DMS114 treated with DMSO at 0.1 percent for 48 hours (cell line): Measurements from ENCODE around the gene MRPL14.

Experiments
- DNase-seq: peaks from one replicate; lab custom pipeline; 2025; ENCODE audit not compliant: unreplicated experiment; lab: John Stamatoyannopoulos, UW

Gene MRPL14

GRCh38 chr6:44126320-44127149 is 717 bp downstream of the MRPL14 start:
- DNase-seq: no peak

- no peak for DNase-seq
Observed at GRCh38 chr6:44123544-44123943, 3.7 kb downstream of the MRPL14 start.

GRCh38 chr6:44122801-44123200 is 4.5 kb downstream of the MRPL14 start:
- DNase-seq: no peak

DNA sequence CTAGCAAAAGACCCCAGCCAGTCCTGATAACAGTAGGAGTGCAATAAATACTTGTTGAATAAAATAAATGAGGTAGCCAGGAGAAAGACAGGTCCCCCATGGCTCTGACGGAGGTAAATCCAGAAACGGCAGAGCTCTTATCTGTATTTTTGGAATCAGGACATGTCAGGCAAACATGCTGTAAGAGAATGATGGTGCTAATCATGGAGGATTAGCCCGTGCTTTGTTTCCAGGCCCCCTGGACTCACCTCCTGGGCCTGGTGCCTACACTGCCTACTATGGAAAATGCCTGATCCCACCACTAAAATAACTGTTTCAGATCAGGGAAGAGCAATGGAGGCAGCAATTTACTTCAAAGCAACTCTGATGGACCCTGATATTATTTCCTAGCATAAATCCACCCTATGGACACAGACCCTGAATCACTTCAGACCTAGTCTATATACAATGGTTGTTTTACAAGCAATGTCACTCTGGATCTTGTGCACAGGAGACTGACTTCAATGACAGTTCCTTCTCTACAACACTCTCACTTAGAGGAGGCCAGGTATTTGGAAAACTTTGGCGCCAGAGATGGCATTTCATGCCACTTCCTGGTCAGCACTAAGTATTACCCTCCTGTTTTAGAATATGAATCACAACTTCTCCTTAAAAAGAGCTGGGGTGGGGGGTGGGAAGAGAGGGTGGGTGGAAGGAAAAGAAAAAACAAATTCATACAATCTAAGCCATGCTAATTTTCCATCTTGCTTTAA is 6.4 kb downstream of the MRPL14 start:
- DNase-seq: no peak

DNA sequence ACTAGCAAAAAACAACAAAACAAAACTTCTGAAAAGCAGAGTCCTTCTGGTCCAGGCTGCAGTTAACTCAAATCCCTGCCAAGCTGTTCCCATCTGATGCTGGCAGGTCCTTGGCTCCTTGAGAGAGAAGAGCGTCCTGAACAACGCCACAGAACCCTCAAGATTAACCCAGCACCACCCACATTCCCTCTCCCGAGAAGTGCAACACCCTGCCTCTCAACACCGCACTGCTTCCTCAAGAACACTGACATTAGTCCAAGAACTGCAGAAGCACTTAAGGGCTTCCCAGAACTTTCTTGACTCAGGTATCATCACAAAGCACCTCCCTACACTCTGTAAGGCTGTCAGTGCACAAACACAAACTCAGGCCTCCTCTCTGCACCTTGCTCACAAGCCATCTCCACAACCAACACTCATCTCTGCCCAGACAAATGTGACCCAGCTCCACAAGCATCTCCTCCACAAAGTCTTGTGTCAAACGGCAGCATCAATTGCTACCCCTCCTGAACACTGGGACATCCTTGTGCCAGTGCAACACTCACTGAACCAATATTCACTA is 7.5 kb downstream of the MRPL14 start:
- no peak for DNase-seq

- DNase-seq: no peak
Observed at GRCh38 chr6:44117397-44118128, 9.7 kb downstream of the MRPL14 start.

DNA sequence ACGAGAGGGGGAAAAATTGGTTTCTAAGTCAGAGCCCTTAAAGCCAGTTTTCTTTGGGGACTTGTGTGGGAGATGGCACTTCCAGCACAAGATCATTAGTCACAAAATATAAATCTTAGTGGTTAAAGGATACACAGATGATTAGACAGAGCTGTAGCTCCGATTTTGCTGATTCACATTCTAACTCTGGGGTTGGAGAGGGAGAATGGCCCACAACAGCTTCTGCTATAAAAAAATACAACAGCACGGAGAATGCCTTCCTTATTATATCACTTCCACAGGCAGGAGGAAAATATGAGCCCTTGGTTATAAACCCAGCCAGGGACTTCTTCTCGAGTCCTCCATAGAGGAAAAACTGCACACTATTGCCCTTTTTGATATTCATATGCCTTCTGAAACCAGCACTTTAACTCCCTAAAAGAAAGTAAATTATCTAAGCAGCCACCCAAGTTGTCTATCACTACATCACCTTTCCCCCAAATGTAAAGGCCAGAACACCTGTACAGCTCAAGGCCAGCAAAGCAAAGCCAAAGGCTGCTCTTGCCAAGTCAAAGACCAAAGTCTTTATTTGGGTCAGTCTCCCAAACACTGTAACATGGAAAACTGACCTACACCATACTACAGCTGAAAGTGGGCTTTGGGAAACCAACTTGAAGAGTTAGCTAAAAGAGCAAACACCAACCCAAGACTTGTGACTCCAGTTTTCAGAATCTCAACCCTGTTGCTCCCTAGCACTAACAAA is 10.4 kb downstream of the MRPL14 start:
- no peak for DNase-seq

GRCh38 chr6:44115866-44116265 is 11.4 kb downstream of the MRPL14 start:
- DNase-seq: no peak

DNA sequence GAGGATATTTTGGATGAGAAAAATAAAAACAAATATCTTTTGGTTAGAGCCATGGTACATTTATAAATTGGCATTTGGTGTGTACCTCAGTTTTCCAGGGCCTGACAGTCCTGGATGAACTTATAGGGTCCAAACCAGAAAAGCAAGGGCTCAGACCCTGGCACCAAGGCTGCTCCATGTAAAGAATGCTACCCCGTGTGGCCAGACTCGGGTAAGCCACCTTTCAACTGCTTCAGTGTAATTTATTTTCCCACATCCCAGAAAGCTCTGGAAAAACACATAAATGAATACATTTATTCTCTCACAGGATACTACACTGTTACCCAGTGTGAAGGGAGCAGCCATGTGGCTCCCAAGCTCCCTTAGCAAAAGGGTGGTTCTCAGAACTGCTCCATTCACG is 13.8 kb downstream of the MRPL14 start:
- no peak for DNase-seq

GRCh38 chr6:44111434-44112417 is 15.5 kb downstream of the MRPL14 start:
- DNase-seq: no peak

GRCh38 chr6:44110966-44111365 is 16.3 kb downstream of the MRPL14 start:
- DNase-seq: no peak

DNA sequence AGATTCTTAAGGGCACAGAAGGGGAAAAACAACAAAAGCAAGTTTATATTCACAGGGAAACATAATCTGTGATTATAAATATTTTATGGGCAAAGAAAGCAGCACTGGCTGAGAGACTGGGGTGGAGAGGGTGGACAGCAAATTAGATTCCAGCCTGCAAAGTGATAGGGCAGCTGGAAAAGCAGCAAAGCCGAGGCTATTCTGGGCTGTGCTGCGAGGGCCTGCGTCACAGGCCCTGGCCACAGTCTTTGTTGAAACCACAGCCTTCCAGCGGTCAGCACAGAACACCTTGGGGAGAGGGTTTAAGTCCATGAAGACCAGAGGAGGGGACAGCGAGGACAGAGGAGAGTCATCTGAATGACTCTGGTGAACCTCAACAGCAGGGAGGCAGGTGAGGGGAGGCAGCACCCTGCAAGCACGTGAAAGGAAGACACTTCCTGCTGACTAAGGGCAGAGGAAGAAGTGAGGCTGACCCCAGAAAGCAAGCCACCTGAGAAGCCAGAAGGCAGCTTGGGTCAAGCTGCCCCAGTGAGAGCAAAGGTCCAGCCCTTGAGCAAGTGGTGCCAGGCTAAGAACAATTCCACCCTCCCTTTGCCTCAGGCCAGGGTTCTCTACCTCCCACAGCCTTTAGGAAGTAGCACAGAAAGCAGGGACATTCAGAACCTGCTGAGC is 17.1 kb downstream of the MRPL14 start:
- no peak for DNase-seq

DNA sequence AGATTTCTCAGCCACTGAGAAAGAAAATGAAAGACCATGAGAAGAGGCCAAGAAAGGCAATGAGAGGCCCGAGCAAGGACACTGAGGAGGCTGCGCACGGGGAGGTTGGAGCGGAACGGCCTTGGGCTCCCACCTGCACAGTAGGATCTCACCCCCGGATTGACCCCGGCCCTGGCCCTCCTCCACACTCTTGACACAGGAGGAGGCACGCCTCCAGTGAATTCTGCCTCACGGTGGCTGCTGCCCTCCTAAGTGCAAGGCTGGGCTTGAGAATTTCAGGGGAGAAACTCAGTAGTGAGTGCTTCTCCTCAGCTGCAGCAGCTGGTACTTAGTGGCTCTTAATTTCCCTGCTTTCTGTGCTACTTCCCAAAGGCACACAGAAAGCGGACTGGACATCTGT is 18.0 kb downstream of the MRPL14 start:
- DNase-seq: no peak

DNA sequence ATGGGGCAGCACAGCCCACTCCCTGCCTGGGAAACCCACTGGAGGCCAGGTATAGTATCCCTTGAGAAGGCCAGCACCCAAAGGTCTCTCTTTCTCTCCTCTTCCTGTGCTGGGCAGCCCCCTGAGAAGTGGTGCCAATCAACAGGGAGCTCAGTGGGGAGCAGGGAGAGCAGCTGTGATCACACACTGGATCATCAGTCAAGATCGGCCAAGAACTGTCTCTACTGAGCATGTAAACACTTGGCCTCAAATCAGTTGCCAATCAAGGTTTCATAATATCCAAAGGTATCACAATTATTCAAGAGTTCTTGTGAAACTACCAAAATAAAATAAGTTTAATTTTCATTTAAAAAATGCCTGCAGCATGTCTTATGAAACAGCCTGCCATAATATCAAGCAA is 18.8 kb downstream of the MRPL14 start:
- DNase-seq: no peak

DNA sequence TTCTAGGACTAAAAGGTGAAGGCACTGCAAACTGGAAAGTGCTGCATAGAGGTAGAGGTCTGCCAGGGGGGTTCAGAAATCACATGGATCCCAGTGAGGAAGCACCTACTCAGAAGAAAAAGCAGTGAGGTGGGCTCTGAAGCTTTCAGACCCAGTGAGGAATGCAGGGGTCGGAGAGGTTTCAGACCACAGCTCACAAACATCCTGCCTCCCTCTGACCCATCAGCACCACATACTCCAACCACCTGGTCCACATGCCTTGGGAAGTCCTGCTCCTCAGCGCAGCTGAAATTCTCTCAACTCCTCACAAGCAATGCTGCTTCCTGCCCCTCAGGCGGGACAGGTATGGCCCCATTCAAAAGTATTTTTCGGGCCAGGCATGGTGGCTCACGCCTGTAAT is 20.2 kb downstream of the MRPL14 start:
- DNase-seq: no peak

DNA sequence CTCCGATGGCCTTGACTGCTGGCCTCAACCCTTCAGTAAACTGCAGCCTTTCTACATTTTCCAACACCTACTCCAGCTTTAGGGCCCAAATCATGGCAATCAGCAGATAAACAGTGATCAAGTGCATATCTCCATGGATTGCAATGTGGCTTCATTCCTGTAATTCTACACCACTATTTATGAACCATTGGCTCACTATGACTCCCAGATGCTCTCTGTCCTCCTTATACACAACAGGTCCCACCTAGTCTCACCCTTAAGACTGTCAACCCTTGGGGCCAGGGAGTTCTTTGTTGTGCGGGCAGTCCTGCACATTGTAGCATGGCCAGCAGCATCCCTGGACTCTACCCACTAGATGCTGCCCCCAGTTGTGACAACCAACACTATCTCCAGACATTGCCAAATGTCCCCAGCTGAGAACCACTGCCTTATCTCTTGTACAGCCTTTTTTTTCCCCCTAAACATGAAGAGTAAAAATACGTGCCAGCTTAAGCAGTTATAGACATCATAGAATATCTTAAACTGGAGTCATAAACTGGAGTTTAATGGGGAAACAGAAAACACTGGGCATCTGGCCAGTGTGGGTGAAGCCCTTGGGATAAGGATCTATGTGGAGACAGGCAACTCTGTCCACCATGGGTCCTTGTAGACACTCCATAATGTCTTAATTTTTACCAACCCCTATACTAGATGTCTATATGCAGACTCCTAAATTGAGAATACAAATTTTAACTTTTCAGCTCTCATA is 21.1 kb downstream of the MRPL14 start:
- no peak for DNase-seq

GRCh38 chr6:44105146-44105545 is 22.1 kb downstream of the MRPL14 start:
- DNase-seq: no peak

- no peak for DNase-seq
Observed at GRCh38 chr6:44104481-44105021, 22.7 kb downstream of the MRPL14 start.
